HG03575 (cell line): ENCODE data around the gene PRAMEF1.
"Not testable (repeated sequence)": the region's sequence is repeated elsewhere in the genome, so short reads cannot be mapped to it uniquely, and the experiment has no call there.

Source experiments
- ATAC-seq: cut with Tn5 transposase; IDR thresholded peaks from one replicate; pipeline ENCODE4 v1.9.1; 2021; ENCODE audit not compliant: unreplicated experiment, insufficient number of reproducible peaks, low FRiP score; ENCODE audit errors: extremely low read depth

PRAMEF1 gene, protein sequence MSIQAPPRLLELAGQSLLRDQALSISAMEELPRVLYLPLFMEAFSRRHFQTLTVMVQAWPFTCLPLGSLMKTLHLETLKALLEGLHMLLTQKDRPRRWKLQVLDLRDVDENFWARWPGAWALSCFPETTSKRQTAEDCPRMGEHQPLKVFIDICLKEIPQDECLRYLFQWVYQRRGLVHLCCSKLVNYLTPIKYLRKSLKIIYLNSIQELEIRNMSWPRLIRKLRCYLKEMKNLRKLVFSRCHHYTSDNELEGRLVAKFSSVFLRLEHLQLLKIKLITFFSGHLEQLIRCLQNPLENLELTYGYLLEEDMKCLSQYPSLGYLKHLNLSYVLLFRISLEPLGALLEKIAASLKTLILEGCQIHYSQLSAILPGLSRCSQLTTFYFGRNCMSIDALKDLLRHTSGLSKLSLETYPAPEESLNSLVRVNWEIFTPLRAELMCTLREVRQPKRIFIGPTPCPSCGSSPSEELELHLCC

DNA sequence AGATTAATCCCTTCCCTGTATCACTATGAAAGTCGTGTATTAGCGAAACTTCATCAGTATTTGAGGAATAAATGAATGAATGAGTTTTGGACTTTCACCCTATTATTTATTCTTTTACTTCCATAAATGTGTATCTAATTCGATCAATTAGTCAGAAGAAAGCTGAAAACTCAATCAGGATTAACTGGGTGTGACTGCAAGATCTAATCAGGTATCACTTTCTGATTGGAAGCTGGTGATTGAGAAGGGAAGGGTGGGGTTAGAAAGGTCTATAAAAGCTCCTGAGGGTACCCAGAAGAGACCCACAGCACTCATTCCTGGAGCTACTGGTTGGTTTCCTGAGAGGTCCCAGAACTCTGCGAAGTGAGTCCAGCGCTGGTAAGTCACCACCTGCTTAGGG lies at the start of gene PRAMEF1:
PRAMEF1 (plus strand) TSS at position 301 of the 400 bp plus-strand sequence. CDS start 1,831 bp downstream, outside the sequence.
- ATAC-seq = not testable (repeated sequence)

DNA sequence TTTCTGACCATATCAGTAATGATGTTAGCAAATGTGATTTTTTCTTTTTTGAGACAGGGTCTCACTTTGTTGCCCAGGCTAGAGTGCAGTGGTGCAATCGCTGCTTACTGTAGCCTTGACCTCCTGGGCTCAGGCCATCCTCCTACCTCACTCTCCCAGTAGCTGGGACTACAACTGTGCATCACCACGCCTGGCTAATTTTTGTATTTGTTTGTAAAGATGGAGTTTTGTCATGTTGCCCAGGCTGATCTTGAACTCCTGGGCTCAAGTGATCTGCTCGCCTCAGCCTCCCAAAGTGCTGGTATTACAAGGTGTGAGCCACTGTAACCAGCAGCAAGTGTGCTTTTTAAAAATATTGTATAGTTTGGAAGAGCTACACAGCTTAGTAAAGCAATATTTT lies 49.3 kb upstream of the PRAMEF1 start:
- no peak for ATAC-seq

DNA sequence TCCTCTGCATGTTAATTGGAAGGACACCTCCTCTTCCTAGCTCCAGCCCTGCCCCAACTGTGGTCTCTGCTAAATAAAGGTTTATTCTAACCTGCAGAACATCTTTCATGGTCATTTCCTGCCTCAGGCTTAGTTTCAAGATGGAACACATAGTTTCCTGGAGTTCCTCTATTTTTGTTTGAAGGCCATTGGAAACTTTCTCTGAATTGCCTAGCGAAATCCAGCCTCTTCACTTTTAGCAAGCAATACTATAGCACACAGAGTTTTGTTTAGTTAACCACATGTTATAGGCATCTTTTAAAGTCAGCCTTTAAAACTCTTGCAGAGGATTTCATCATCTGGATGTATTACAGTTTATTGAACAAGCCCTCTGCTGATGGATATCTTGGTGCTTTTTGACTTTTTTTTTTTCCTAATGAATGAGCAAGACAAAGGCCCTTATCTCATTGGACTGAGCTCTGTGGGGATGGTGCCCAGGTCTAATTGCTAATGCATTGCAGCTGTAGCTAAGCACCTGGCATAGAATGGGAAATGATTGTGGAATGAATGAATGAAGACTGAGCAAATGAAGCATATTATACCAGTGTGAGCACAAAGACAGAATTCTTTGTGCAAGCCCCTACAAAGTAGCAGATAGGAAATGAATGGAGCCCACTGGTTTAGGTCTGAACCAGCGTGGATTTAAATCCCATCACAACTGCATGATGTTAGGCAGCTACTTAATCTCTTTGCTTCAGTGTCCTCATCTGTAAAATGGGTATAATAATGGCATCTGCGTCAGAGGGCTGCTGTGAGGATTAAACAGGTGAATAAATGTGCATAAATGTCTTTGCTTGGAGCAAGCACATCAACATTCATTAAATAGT lies 45.8 kb upstream of the PRAMEF1 start:
- no peak for ATAC-seq

DNA sequence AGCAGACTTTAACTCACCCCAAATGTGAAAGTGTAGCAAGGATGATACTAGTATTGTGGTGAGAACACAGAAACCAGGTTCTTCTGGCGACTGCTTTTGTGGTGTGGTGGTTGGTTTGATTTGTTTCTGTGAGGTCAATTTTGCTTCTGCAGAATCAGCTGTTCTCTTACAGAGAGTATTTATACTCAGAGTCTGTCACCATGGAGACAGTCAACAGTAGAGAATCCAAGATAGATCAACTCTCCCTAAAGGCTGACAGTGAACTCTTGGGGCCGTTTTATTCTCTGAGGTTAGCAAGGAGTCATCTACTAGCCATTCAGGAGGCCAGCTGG lies 45.2 kb upstream of the PRAMEF1 start, which contains the start of gene CFAP107:
CFAP107 (plus strand) TSS at position 209 of the 332 bp plus-strand sequence. CDS start 231 bp downstream, outside the sequence.
- ATAC-seq = no peak

DNA sequence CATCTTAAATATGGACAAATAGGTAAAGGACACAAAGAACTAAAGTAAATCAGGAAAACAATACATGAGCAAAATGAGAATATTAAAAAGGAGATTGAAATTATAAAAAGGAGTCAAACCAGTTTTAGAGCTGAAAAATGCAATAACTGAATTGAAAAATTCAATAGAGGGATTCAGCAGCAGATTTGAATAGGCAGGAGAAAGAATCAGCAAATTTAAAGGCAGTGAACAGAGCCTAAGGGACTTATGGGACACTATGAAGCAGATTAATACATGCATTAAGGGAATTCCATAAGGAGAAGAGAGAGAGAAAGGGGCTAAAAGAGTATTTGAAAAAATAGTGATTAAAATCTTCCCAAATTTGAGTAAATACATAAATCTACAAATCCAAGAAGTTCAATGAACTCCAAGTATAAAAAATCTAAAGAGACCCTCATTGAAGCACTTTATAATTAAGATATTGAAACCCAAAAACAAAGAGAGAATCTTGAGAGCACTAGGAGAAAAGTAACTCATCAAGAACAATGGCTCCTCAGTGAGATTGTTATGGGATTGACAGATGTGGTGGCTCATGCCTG lies 42.3 kb upstream of the PRAMEF1 start:
- no peak for ATAC-seq

DNA sequence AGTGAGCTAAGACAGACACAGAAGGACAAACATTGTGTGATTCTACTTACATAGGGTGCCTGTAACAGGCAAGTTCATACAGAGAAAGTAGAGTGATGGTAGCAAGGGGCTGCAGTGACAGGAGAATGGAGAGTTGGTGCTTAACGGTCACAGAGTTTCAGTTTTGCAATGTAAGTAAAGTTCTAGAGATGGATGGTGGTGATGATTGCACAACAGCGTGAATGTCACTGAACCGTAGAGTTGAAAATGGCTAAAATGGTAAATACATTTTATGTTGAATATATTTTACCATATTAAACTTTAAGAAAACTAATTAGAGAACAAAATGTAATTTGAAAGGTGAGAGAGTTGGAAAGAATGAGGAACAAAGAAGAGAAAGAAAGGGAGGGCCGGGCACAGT lies 36.5 kb upstream of the PRAMEF1 start:
- ATAC-seq = no peak

DNA sequence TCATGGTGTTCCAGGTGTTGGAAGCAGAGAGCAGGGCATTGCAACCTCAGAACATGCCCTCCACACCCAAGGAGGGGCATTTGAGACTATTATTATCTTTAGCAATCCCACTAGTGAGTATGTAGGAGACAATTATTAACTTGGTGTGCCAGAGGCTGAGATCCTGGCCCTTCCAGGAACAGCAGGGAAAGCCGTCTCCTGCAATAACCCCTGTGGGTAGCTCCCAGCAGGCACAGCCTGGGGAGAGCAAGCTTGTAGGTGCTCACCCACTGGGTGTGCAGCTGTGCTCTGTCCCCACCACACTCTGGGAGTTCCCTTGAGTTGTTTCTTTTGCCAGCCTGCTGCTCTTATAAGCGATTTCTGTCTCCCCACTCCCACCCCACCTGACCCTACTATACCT lies 34.9 kb upstream of the PRAMEF1 start:
- no peak for ATAC-seq

DNA sequence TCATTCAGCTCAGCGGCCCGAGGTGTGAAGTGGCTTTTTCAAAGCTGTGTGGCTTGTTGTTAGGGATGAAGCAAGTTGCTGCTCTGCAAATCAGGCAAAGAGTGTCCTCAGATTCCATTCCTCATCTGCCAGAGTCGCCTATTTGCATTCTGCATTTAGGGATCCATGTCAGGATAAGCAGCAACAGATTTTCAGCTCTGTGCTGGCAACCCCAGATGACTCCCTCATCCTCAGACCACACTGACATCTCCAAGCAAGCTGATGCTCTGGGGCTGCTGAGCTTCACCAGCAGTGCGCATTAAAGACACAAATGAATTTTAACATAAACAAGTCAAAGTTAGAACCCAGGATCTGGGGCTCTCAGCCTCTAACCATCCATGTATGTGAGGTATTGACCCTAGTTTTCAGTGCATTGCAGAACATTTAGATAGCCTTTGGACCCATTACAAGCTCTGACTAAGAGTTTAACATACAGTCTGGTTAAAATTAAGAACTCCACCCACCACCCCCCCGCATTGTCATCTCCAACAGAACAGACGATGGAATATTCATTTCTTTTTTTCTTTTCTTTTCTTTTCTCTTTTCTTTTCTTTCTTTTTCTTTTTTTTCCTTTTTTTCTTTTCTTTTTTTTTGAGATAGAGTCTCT lies 34.3 kb upstream of the PRAMEF1 start:
- ATAC-seq = no peak

DNA sequence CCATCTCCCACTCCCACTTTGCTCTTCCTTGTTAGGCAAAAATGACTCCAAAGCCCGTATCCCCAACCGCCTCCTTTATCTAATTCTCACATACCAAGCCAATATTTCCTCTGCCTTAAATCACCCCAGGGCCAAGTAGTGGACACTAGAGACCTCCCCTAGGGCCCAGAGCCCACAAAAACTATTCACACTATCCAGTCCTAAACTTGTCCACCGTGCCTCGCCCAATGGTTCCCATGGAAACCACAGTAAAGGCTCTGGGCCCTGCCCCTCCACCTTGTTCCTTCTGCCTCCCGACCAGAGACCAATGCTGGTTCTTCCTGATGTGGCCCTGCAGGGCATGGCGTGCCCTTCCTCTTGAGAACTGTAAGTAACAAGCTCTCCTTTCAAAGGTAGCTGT lies 33.4 kb upstream of the PRAMEF1 start:
- no peak for ATAC-seq

DNA sequence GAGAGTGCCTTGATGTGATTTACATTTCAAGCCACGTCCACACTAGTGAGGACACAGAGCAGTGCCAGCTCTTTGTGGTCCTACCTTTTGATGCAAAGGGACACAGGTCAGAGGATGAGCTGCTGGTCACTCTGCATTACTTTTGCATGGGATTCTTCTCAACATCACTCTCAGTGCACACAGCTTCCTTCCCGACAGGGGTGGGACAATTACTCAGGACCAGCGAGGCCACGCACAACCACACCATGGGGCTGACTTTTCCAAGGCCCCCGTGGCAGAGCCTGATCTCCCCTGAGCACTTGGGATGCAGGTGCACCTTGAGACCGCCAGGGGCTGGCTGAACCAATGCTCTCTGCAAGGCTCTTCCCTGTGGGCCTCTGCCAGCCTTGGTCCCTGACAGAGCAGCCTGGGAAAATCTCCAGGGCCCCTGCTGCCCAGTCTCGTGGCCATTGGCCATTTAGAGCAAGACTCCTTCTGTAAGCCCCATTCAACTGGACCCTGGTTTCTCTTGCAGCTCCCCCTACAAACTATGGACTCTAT lies 30.9 kb upstream of the PRAMEF1 start:
- ATAC-seq = no peak

DNA sequence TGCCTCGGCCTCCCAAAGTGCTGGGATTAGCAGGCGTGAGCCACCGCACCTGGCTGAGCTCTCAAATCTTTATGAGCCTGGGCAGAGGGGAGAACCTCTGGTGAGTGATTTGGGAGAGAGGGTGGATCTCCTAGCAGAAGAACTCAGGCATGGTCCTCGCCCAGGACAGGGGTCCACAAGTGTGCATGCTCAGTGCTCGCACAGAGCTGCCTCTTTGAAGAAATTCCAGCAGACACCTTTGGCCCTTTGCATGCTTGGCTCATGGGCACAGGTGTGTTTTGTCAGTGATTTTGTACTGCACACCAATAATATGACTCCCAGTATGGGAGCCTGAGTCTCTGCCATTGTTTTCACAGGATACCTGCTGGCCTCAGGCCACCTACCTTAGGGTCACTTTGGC lies 29.4 kb upstream of the PRAMEF1 start:
- ATAC-seq = no peak

DNA sequence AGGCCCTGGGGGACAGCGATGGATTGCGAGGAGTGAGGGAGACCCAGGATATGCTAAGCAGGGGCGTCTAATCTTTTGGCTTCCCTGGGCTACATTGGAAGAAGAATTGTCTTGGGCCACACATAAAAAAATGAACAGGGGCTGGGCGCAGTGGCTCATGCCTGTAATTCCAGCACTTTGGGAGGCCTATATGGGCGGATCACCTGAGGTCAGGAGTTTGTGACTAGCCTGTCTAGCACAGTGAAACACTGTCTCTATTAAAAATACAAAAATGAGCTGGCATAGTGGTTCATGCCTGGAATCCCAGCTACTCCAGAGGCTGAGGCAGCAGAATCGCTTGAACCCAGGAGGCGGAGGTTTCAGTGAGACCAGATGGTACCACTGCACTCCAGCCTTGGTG lies 28.4 kb upstream of the PRAMEF1 start:
- ATAC-seq = no peak

DNA sequence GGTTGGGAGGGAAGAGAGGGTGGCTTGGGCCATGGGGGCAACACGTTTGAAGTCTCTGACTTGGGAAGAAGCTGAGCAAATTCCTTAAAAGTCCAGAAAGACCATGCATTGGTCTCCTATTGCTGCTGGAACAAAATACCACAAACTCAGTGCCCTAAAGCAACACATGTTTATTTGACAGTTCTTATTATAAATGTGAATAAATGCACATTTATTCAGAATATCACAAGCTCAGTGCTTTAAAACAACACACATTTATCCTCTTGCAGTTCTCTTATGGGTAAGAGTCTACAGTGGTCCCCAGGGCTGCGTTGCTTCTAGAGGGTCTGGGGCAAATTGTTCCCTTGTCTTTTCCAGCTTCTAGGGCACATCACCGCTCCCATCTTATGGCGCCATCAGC lies 27.7 kb upstream of the PRAMEF1 start:
- no peak for ATAC-seq

DNA sequence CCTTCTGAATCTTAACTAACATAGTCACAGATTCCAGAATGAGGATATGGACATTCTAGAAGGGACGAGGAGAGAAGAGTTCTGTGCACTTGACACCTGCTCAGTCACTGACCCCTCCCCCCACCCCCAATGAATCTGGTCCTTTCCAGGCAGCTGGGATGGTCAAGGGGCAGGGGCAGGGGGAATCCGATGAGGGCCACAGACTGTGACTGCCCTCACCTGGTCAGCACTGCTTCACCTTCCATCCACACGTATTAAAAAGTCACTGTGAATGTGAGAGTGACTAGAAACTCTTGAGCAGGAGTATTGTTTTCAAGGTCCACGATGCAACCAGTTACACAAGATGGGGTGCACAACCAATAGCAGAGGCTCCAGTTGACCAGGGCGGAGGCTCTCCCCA lies 27.2 kb upstream of the PRAMEF1 start:
- ATAC-seq = no peak

DNA sequence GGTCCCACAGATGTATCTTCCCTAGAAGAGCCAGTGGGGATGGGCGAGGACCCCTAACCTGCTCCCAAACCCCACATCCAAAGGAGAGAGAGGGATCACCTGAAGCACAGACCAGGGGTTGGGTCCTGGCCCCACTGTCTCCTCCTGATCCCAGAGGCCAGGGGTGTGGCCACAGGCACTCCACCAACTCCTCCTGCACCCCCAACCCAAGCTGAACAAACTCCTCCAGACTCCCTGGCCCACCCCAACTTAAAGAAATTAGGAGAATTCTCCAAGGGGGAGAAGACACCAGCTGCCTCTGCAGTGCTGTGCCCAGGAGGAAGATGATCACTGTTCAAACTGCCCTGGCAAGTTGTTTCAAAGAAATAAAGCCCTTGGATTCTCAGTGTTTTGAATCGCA lies 22.2 kb upstream of the PRAMEF1 start:
- ATAC-seq = no peak

DNA sequence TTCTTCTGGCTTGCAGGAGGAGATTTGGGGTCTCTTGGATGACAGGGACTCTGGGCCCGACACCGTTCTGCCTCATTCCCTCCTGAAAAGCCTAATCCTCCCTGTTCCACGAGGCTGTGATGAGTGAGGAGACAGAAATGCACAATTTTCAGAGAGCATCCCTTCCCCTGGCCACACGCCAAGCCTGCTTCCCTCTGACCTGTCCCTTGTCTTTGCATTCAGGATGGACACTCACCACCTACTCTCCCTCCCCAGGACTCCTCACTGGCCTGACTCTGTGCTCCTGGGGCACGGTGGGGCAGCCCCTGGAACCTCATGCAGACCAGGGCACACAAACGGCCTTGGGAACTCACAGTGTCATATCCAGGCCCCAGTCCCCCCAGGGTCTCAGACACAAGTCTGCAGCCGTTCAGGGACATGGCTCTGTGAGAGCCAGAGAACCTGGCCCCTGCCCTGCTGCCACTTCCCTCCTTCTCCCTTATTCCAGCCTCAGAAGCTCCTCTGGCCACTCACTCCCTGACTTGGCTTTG lies 21.2 kb upstream of the PRAMEF1 start:
- ATAC-seq = no peak

DNA sequence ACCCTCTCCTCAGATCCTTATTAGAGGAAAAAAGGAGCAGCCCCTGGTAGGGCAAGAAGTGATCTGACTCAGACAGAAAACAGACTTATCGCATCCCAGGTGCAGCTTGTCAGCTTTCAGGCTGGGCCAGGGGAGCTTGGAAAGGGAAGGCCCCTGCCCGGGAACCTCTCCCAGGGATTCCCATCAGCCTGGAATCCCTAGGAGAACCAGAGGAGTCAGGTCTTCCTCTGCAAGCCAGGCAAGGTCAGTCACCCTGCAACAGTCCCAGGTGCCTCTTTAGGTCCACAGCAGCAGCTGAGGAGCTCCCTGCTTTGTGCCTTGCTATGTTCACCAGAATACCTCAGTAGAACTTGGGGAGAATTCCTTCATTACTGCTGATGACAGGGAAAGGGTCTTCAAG lies 20.6 kb upstream of the PRAMEF1 start:
- ATAC-seq = no peak

DNA sequence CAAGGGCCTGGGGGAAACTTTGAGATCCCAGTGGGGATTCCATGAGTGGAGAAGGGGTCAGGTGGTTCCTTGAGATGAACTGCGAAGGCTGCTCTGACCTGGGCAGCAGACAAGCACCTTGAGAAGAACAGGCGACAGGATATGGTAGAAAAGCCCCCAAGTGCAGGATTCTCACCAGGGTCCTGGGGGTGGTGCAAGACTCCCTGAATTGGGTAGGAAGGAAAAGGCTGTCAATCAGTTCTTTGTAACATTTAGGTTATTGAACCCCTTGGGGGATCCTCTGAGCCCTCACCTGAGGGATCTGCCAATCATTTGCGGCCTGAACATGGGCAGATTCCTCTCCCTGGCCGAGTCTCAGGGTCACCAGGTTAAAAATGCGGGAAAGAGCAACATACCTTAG lies 20.0 kb upstream of the PRAMEF1 start:
- ATAC-seq = no peak

DNA sequence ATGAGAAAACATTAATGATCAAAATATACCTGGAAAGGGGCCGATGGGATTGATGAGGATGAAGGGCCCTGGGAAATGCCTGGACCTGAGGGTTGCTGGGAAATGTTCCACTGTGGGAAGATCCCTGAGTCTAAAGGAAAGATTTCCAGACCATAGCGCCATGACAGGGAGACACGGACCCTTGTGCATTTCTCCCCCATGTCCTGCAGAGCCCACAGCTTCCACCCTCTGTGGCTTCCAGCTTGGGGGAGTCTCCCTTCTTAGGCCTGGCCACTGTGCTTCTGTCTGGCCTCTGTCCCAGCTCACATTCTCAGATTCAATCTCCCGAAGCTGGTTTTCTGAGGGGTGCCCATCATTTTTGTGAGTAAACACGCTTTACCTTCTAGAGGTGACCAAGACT lies 18.7 kb upstream of the PRAMEF1 start:
- no peak for ATAC-seq
